ENCODE data around the gene PPP1R37. TPM values are rescaled to one million over a fixed set of nuclear protein-coding genes. Genes with fewer than 3 reads are reported as not detected.

PPP1R37 gene
- total and polyA plus RNA-seq, 4 donors: 1.8 to 10.4 (median 9.3) TPM

DNA sequence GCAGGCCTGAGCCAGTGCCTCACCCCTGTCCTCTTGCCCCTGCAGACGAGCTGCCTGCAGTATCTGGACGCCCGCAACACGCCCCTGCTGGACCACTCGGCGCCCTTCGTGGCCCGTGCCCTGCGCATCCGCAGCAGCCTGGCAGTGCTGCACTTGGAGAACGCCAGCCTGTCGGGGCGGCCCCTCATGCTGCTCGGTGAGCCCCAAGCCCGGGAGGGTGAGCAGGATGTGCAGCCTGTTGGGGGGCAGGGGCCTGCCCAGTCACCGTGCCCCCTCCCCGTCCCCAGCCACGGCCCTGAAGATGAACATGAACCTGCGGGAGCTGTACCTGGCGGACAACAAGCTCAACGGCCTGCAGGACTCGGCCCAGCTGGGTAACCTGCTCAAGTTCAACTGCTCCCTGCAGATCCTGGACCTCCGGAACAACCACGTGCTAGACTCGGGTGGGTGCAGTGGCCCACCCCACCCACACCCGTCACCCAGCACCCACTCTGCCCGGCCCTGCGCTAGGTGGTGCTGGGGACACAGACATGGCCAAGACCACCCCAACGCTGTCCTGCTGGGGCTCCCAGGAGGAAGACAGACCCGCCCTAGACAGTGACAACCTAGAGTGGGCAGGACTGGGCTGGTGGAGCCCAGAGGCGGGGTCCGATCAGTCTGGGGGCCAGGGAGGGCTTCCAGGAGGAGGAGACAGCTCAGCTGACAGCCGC, 49.2 kb downstream of the PPP1R37 start (continued):
- TF ChIP-seq, protein P1, sequence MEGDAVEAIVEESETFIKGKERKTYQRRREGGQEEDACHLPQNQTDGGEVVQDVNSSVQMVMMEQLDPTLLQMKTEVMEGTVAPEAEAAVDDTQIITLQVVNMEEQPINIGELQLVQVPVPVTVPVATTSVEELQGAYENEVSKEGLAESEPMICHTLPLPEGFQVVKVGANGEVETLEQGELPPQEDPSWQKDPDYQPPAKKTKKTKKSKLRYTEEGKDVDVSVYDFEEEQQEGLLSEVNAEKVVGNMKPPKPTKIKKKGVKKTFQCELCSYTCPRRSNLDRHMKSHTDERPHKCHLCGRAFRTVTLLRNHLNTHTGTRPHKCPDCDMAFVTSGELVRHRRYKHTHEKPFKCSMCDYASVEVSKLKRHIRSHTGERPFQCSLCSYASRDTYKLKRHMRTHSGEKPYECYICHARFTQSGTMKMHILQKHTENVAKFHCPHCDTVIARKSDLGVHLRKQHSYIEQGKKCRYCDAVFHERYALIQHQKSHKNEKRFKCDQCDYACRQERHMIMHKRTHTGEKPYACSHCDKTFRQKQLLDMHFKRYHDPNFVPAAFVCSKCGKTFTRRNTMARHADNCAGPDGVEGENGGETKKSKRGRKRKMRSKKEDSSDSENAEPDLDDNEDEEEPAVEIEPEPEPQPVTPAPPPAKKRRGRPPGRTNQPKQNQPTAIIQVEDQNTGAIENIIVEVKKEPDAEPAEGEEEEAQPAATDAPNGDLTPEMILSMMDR (IDR thresholded peaks at IDR 0.05; ENCODE audit: low read depth, low read length, missing input control): no peak
- TF ChIP-seq RXRA (IDR thresholded peaks at IDR 0.05) (no peak), RAD21 (IDR thresholded peaks at IDR 0.05) (no peak)

DNA sequence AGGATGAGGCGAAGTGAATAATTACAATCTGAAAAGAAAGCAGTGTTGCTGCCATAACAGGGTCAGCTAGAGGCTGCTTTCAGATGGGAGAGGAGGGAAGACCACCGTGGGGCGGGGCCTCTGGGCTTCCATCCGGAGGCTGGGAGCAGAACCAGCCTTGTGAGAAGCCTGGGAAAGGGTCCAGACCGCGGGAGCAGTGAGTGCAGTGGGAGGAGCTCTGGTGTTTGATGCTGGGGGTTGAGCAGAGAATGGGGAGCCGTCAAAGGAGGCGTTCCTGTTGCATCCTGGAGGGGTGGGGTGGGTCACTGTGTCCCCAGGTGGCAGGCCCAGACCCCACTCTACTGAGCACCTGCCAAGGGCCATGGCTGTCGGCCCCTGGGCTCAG, 49.7 kb downstream of the PPP1R37 start:
- 90% methylated on average over 9 of the region's 9 CpGs for whole genome bisulfite sequencing
- Histone ChIP-seq H3K4me3 (ENCODE audit: low read depth in 1 of 3, low read length in 3 of 3) (no peak overlapping the region), H3K9me3 (ENCODE audit: control insufficient read depth in 4 of 4, low read length in 3 of 4) (no peaks in the 10 kb centered on the region), H3K36me3 (ENCODE audit: control insufficient read depth in 4 of 4, insufficient read depth in 3 of 4, low read depth in 1 of 4, low read length in 3 of 4) (peaks cover 0 to 10% (median 3%) of the 10 kb centered on the region in 4 donors), H3K27me3 (ENCODE audit: control insufficient read depth in 4 of 4, insufficient read depth in 4 of 4, low read length in 3 of 4) (no peaks in the 10 kb centered on the region), H3K27ac (ENCODE audit: low read depth in 1 of 2, low read length in 2 of 2) (no peak overlapping the region), H3K4me1 (ENCODE audit: control insufficient read depth in 4 of 4, insufficient read depth in 4 of 4, low read length in 3 of 4) (no peaks in the 10 kb centered on the region), H3K9ac (ENCODE audit: low read depth in 1 of 2, low read length in 2 of 2) (no peak overlapping the region)
- TF ChIP-seq EGR1 (IDR thresholded peaks at IDR 0.05; ENCODE audit: low read depth in 2 of 2): no peak
- no peak for TF ChIP-seq RXRA (IDR thresholded peaks at IDR 0.05)
- TF ChIP-seq SP1 (IDR thresholded peaks at IDR 0.05): no peak
- no peak for TF ChIP-seq HNF4G (IDR thresholded peaks at IDR 0.05)
- no peak for TF ChIP-seq FOXA2 (IDR thresholded peaks at IDR 0.05)
- no peak for TF ChIP-seq RAD21 (IDR thresholded peaks at IDR 0.05)
- TF ChIP-seq YY1 (IDR thresholded peaks at IDR 0.05): no peak
- TF ChIP-seq, protein P2, sequence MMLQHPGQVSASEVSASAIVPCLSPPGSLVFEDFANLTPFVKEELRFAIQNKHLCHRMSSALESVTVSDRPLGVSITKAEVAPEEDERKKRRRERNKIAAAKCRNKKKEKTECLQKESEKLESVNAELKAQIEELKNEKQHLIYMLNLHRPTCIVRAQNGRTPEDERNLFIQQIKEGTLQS (IDR thresholded peaks at IDR 0.05): no peak
- TF ChIP-seq HNF4A (conservative IDR thresholded peaks at IDR 0.05): no peak
- TF ChIP-seq, protein P3, sequence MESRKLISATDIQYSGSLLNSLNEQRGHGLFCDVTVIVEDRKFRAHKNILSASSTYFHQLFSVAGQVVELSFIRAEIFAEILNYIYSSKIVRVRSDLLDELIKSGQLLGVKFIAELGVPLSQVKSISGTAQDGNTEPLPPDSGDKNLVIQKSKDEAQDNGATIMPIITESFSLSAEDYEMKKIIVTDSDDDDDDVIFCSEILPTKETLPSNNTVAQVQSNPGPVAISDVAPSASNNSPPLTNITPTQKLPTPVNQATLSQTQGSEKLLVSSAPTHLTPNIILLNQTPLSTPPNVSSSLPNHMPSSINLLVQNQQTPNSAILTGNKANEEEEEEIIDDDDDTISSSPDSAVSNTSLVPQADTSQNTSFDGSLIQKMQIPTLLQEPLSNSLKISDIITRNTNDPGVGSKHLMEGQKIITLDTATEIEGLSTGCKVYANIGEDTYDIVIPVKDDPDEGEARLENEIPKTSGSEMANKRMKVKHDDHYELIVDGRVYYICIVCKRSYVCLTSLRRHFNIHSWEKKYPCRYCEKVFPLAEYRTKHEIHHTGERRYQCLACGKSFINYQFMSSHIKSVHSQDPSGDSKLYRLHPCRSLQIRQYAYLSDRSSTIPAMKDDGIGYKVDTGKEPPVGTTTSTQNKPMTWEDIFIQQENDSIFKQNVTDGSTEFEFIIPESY (IDR thresholded peaks at IDR 0.05): no peak
- TF ChIP-seq JUND (IDR thresholded peaks at IDR 0.05): no peak
- TF ChIP-seq, protein P1 (IDR thresholded peaks at IDR 0.05; ENCODE audit: low read depth, low read length, missing input control): no peak
- TF ChIP-seq, protein P4, sequence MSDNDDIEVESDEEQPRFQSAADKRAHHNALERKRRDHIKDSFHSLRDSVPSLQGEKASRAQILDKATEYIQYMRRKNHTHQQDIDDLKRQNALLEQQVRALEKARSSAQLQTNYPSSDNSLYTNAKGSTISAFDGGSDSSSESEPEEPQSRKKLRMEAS (IDR thresholded peaks at IDR 0.05): no peak
- no peak for TF ChIP-seq NR2F2 (IDR thresholded peaks at IDR 0.05)
- TF ChIP-seq FOXA1 (IDR thresholded peaks at IDR 0.05): no peak
- TF ChIP-seq, protein P5, sequence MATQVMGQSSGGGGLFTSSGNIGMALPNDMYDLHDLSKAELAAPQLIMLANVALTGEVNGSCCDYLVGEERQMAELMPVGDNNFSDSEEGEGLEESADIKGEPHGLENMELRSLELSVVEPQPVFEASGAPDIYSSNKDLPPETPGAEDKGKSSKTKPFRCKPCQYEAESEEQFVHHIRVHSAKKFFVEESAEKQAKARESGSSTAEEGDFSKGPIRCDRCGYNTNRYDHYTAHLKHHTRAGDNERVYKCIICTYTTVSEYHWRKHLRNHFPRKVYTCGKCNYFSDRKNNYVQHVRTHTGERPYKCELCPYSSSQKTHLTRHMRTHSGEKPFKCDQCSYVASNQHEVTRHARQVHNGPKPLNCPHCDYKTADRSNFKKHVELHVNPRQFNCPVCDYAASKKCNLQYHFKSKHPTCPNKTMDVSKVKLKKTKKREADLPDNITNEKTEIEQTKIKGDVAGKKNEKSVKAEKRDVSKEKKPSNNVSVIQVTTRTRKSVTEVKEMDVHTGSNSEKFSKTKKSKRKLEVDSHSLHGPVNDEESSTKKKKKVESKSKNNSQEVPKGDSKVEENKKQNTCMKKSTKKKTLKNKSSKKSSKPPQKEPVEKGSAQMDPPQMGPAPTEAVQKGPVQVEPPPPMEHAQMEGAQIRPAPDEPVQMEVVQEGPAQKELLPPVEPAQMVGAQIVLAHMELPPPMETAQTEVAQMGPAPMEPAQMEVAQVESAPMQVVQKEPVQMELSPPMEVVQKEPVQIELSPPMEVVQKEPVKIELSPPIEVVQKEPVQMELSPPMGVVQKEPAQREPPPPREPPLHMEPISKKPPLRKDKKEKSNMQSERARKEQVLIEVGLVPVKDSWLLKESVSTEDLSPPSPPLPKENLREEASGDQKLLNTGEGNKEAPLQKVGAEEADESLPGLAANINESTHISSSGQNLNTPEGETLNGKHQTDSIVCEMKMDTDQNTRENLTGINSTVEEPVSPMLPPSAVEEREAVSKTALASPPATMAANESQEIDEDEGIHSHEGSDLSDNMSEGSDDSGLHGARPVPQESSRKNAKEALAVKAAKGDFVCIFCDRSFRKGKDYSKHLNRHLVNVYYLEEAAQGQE (IDR thresholded peaks at IDR 0.05): no peak
- TF ChIP-seq GABPA (IDR thresholded peaks at IDR 0.05 in 1 of 2, conservative IDR thresholded peaks at IDR 0.05 in 1 of 2): no peak
- no peak for TF ChIP-seq TAF1 (conservative IDR thresholded peaks at IDR 0.05)
- no peak for DNase-seq (ENCODE audit: low spot score)
